ENCODE measurements around the gene ZBTB20.

GRCh38 chr3:114846779-114847178, 300.3 kb downstream of the ZBTB20 start:
- TF ChIP-seq CTCF (IDR thresholded peaks at IDR 0.05), result no peak
- TF ChIP-seq POLR2AphosphoS5 (IDR thresholded peaks at IDR 0.05), result no peak

Measured in esophagus muscularis mucosa (tissue), 3 donors.